ENCODE data around the gene ICAM1. TPM values are rescaled to one million over a fixed set of nuclear protein-coding genes. Genes with fewer than 3 reads are reported as not detected.

Gene ICAM1
- polyA plus RNA-seq, 1 of the 3 experiments (the other 2 are of a cell fraction) = 14.5 TPM

DNA sequence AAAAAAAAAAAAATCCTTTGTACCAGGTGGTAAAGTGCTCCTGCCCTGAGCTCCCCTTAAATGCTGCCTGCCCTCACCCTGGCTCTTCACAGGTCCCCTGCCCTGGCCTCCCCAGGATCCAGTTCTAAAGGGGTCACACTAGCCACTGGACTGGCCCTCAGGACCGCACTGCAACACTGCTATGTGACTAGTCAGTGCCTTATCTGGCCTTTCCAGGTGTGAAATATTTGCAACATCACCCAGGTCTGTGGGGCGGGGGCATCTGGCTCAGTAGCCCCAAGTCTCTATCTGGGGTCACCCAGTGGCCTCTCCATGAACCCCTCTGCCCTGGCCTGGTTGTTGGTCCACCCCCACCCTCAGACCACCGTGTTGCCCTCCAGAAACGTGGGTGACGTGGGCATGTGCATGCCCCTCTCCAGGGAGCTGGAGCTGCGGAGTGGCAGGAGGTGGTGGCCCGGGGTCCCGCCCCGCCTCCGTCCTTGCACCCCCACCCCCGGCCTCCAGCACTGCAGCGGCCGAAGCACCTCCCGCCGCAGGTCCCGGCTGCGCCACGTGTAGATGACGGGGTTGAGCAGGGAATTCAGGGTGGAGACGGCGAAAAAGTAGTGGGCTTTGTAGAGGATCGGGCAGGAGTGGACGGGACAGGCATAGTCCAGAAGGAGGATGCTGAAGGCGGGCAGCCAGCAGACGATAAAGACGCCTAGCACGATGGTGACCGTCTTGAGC lies 47.3 kb upstream of the ICAM1 start:
- DNase-seq = no peak
- H3K79me2 ChIP-seq (ENCODE audit: insufficient read depth) = no peaks in the 10 kb centered on the region
- no peaks in the 10 kb centered on the region for H4K20me1 ChIP-seq (ENCODE audit: insufficient read depth)
- H3K4me2 ChIP-seq = no peak overlapping the region
- H2AFZ ChIP-seq (ENCODE audit: low read depth) = no peak overlapping the region
- no peaks in the 10 kb centered on the region for H3K9me3 ChIP-seq
- no peaks in the 10 kb centered on the region for H3K36me3 ChIP-seq (replicated peaks in 1 of 2; ENCODE audit: control insufficient read depth in 1 of 2, insufficient read depth in 2 of 2, low read length in 1 of 2)
- H3K9me2 ChIP-seq = no peaks in the 10 kb centered on the region
- no peak overlapping the region for H3K4me3 ChIP-seq (ENCODE audit: low read depth in 2 of 2, low read length in 1 of 2)
- no peak overlapping the region for H3K27ac ChIP-seq (ENCODE audit: low read depth in 2 of 2, low read length in 1 of 2)
- TF ChIP-seq TEAD4 (IDR thresholded peaks at IDR 0.05; ENCODE audit: borderline replicate concordance, insufficient read depth) (no peak), YY1 (IDR thresholded peaks at IDR 0.05; ENCODE audit: low read depth) (no peak), EP300 (IDR thresholded peaks at IDR 0.05; ENCODE audit: borderline replicate concordance in 1 of 2, low read depth in 1 of 2, low read length in 1 of 2) (no peak), RFX5 (IDR thresholded peaks at IDR 0.05; ENCODE audit: low read length) (no peak), GATA2 (CRISPR knock-in tag; IDR thresholded peaks at IDR 0.05) (no peak), SIN3A (IDR thresholded peaks at IDR 0.05; ENCODE audit: borderline replicate concordance, low read depth, low read length) (no peak), SMC3 (IDR thresholded peaks at IDR 0.05; ENCODE audit: low read depth, low read length) (no peak), MEF2A (IDR thresholded peaks at IDR 0.05; ENCODE audit: borderline replicate concordance, low read depth) (no peak), FOXJ3 (CRISPR knock-in tag; IDR thresholded peaks at IDR 0.05) (no peak)
- TF ChIP-seq, protein P1, sequence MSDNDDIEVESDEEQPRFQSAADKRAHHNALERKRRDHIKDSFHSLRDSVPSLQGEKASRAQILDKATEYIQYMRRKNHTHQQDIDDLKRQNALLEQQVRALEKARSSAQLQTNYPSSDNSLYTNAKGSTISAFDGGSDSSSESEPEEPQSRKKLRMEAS (IDR thresholded peaks at IDR 0.05; ENCODE audit: low read depth) = no peak
- TF ChIP-seq, protein P2, sequence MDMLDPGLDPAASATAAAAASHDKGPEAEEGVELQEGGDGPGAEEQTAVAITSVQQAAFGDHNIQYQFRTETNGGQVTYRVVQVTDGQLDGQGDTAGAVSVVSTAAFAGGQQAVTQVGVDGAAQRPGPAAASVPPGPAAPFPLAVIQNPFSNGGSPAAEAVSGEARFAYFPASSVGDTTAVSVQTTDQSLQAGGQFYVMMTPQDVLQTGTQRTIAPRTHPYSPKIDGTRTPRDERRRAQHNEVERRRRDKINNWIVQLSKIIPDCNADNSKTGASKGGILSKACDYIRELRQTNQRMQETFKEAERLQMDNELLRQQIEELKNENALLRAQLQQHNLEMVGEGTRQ (IDR thresholded peaks at IDR 0.05; ENCODE audit: borderline replicate concordance, low read depth, low read length) = no peak
- POLR2A ChIA-PET = no interaction called here
- 95% methylated on average over 19 of the region's 28 CpGs for WGBS (ENCODE audit: low lambda C conversion rate)
- peaks cover 0 to 21% of the 10 kb centered on the region in 2 experiments; a peak in 1 of 4 replicates for H3K4me1 ChIP-seq (ENCODE audit: control insufficient read depth in 1 of 2, insufficient read depth in 2 of 2, low read depth in 1 of 2, low read length in 1 of 2)
- no peak overlapping the region for H3K9ac ChIP-seq
- no peaks in the 10 kb centered on the region for H3K27me3 ChIP-seq (ENCODE audit: insufficient read depth)
- no peaks in the 10 kb centered on the region for H3F3A ChIP-seq (replicated peaks; ENCODE audit: insufficient read depth)
- CTCF ChIA-PET = interaction anchor here (2.1 kb wide), 1 partner anchor 26 kb away, joined by 7 read pairs; no protein-coding TSS in a partner anchor

DNA sequence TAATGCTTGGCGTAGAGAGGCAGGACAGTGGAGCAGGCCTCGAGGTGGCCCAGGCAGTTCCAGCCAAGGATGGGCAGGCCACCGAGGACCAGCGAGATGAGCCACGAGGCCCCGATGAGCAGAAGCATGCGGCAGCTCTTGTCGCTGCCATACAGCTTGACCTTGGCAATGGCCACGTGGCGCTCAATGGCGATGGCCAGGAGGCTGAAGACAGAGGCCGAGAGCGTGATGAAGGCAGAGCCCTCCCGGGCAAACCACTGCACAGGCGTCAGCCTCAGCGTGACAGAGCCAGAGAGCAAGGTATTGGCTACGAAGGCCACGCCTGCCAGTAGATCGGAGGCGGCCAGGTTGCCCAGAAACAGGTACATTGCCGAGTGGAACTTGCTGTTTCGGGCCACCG lies 46.6 kb upstream of the ICAM1 start:
- no peaks in the 10 kb centered on the region for H3K9me3 ChIP-seq
- H3F3A ChIP-seq (replicated peaks; ENCODE audit: insufficient read depth) = no peaks in the 10 kb centered on the region
- CTCF ChIA-PET = no interaction called here
- no peak overlapping the region for H2AFZ ChIP-seq (ENCODE audit: low read depth)
- no peak overlapping the region for H3K4me2 ChIP-seq
- WGBS (ENCODE audit: low lambda C conversion rate) = 94% methylated on average over 15 of the region's 23 CpGs
- H3K27me3 ChIP-seq (ENCODE audit: insufficient read depth) = no peaks in the 10 kb centered on the region
- no peaks in the 10 kb centered on the region for H4K20me1 ChIP-seq (ENCODE audit: insufficient read depth)
- peaks cover 0 to 23% of the 10 kb centered on the region in 2 experiments; a peak in 1 of 4 replicates for H3K4me1 ChIP-seq (ENCODE audit: control insufficient read depth in 1 of 2, insufficient read depth in 2 of 2, low read depth in 1 of 2, low read length in 1 of 2)
- no peak overlapping the region for H3K9ac ChIP-seq
- TF ChIP-seq ELF1 (IDR thresholded peaks at IDR 0.05) = no peak
- no peak for TF ChIP-seq MEF2A (IDR thresholded peaks at IDR 0.05; ENCODE audit: borderline replicate concordance, low read depth)
- TF ChIP-seq, protein P3, sequence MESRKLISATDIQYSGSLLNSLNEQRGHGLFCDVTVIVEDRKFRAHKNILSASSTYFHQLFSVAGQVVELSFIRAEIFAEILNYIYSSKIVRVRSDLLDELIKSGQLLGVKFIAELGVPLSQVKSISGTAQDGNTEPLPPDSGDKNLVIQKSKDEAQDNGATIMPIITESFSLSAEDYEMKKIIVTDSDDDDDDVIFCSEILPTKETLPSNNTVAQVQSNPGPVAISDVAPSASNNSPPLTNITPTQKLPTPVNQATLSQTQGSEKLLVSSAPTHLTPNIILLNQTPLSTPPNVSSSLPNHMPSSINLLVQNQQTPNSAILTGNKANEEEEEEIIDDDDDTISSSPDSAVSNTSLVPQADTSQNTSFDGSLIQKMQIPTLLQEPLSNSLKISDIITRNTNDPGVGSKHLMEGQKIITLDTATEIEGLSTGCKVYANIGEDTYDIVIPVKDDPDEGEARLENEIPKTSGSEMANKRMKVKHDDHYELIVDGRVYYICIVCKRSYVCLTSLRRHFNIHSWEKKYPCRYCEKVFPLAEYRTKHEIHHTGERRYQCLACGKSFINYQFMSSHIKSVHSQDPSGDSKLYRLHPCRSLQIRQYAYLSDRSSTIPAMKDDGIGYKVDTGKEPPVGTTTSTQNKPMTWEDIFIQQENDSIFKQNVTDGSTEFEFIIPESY (IDR thresholded peaks at IDR 0.05; ENCODE audit: borderline replicate concordance, low read depth) = no peak
- no peak for TF ChIP-seq NRF1 (IDR thresholded peaks at IDR 0.05; ENCODE audit: low read depth, low read length)
- no peak for TF ChIP-seq SIN3A (IDR thresholded peaks at IDR 0.05; ENCODE audit: borderline replicate concordance, low read depth, low read length)
- TF ChIP-seq, protein P4, sequence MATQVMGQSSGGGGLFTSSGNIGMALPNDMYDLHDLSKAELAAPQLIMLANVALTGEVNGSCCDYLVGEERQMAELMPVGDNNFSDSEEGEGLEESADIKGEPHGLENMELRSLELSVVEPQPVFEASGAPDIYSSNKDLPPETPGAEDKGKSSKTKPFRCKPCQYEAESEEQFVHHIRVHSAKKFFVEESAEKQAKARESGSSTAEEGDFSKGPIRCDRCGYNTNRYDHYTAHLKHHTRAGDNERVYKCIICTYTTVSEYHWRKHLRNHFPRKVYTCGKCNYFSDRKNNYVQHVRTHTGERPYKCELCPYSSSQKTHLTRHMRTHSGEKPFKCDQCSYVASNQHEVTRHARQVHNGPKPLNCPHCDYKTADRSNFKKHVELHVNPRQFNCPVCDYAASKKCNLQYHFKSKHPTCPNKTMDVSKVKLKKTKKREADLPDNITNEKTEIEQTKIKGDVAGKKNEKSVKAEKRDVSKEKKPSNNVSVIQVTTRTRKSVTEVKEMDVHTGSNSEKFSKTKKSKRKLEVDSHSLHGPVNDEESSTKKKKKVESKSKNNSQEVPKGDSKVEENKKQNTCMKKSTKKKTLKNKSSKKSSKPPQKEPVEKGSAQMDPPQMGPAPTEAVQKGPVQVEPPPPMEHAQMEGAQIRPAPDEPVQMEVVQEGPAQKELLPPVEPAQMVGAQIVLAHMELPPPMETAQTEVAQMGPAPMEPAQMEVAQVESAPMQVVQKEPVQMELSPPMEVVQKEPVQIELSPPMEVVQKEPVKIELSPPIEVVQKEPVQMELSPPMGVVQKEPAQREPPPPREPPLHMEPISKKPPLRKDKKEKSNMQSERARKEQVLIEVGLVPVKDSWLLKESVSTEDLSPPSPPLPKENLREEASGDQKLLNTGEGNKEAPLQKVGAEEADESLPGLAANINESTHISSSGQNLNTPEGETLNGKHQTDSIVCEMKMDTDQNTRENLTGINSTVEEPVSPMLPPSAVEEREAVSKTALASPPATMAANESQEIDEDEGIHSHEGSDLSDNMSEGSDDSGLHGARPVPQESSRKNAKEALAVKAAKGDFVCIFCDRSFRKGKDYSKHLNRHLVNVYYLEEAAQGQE (IDR thresholded peaks at IDR 0.05; ENCODE audit: low read depth, low read length) = no peak
- TF ChIP-seq TEAD4 (IDR thresholded peaks at IDR 0.05; ENCODE audit: borderline replicate concordance, insufficient read depth) = no peak
- TF ChIP-seq, protein P1 (IDR thresholded peaks at IDR 0.05; ENCODE audit: low read depth) = no peak
- no peak for TF ChIP-seq JUND (IDR thresholded peaks at IDR 0.05)
- no peak for DNase-seq
- H3K36me3 ChIP-seq (replicated peaks in 1 of 2; ENCODE audit: control insufficient read depth in 1 of 2, insufficient read depth in 2 of 2, low read length in 1 of 2) = no peaks in the 10 kb centered on the region
- H3K27ac ChIP-seq (ENCODE audit: low read depth in 2 of 2, low read length in 1 of 2) = no peak overlapping the region
- no peak overlapping the region for H3K4me3 ChIP-seq (ENCODE audit: low read depth in 2 of 2, low read length in 1 of 2)
- POLR2A ChIA-PET = no interaction called here
- H3K9me2 ChIP-seq = no peaks in the 10 kb centered on the region
- H3K79me2 ChIP-seq (ENCODE audit: insufficient read depth) = no peaks in the 10 kb centered on the region
